Prostate gland (tissue), 2 donors: ENCODE data around the gene C1QTNF1. TPM values are rescaled to one million over a fixed set of nuclear protein-coding genes. Genes with fewer than 3 reads are reported as not detected.

Experiments used
- DNase-seq: peaks from one replicate; pipeline ENCODE4 v3.0.0-alpha.2; 2019; ENCODE audit warnings: low spot score
- H3K27ac ChIP-seq, 2 donors: fragments of 200-600 bp; sonication (generic); 2 replicates each; pipeline ENCODE4 v1.5.1; 2017 to 2019
- H3K27me3 ChIP-seq: fragments of 200-600 bp; sonication (generic); replicated peaks from 2 replicates; pipeline ENCODE4 v1.5.1; 2019; ENCODE audit not compliant: insufficient read depth
- H3K36me3 ChIP-seq, 2 donors: fragments of 200-600 bp; sonication (generic); 1 replicate in 1 of 2; 2 replicates in 1 of 2; pipeline versions ENCODE4 v1.5.1 to v1.8.1; 2017 to 2019
- H3K4me1 ChIP-seq: fragments of 200-600 bp; sonication (generic); replicated peaks from 2 replicates; pipeline ENCODE4 v1.5.1; 2019
- H3K4me3 ChIP-seq, 2 donors: fragments of 200-600 bp; sonication (generic); 2 replicates each; pipeline ENCODE4 v1.5.1; 2017 to 2019
- H3K9me3 ChIP-seq: fragments of 200-600 bp; sonication (generic); 2 replicates; pipeline ENCODE4 v1.5.1; 2017
- CTCF ChIP-seq, 4 experiments: fragments of 200-600 bp in 2 of 4; fragments of 450-650 bp in 2 of 4; sonication (generic) in 2 of 4; IDR thresholded peaks; 1 replicate in 3 of 4; 2 replicates in 1 of 4; pipeline ENCODE4 v1.5.1; 2016 to 2019; ENCODE audit warnings: antibody characterized with exemption in 4 of 4, mild to moderate bottlenecking in 2 of 4, moderate library complexity in 2 of 4
- POLR2A ChIP-seq: fragments of 450-650 bp; IDR thresholded peaks from one replicate; pipeline ENCODE4 v1.6.1; 2016; ENCODE audit warnings: antibody characterized with exemption, mild to moderate bottlenecking
- POLR2AphosphoS5 ChIP-seq: sonication (generic); formaldehyde crosslinking; IDR thresholded peaks from one replicate; pipeline ENCODE4 v1.6.1; 2017; ENCODE audit warnings: antibody characterized with exemption
- WGBS: methylation state at CpG from one replicate; pipeline ENCODE4 v1.1.5; 2018; 5-methylcytosine and 5-hydroxymethylcytosine counted together
- intact Hi-C: fragments of 100-400 bp; cut with DNase I; formaldehyde crosslinking; loops from one replicate; pipeline ENCODE4 v1.14.2; 2022
- total RNA-seq, 2 donors: library from RNA; depleted of rRNA; stranded (reverse); fragments of >200 nt; gene quantifications; one replicate each; pipeline ENCODE4 v1.1.0, GENCODE V29; 2016

C1QTNF1 gene
- total RNA-seq, 2 donors from 2014 or later: 16.3 to 57.9 TPM

DNA sequence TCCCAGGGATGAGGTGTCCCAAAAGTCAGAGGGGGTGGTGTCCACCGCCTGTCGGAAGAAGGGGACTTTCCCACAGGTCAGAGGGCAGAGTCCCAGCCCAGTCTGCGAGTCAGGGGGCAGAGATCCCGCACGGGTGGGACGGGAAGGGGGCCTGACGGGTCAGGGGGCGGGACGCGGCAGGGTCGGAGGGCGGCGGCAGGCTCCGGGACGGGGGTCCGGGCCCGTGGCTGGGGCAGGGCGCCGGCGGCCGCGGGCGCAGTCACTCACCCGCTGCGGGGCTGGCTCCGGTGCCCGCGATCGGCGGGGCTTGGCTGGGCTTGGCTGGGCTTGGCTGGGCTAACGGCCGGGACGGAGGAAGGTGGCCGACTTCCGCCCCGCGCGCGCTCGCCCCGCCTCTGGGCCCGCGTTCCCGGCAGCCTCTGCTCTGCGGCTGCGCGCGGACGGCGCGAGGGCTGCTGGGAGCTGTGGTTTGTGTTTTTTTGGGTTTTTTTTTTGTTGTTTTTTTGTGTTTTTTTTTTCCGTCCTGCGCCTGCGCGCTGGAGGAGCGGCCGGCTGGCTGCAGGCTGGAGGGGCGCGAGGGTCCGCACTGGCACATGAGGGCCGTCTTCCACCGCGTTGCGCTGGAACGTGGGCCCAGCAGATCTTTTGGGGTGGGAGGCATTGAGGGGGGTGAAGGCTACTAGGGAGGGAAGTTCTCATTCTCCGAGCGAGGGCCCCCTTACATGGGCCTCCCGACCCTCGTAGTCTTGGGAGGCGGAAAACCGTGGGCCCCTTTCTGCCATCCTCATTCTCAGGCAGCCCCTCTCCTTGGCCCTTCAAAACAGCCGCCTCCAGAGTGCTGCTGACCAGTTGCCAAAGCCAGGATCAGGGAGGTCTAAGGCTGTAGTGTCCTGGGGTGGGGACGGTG is 14.3 kb upstream of the C1QTNF1 start, which contains the start of gene CANT1:
CANT1 (minus strand) TSS at position 368 of the 907 bp plus-strand sequence. CDS start 12,142 bp downstream, outside the sequence.
- Histone ChIP-seq H3K27me3 (no peaks in the 10 kb centered on the region), H3K4me1 (peaks cover 16% of the 10 kb centered on the region), H3K36me3 (no peaks in the 10 kb centered on the region), H3K9me3 (no peaks in the 10 kb centered on the region), H3K4me3 (peak within 1 kb of the TSS; percentile 93 to 100), H3K27ac (peak within 1 kb of the TSS; percentile 89 to 94)
- DNase-seq: peak; percentile 71
- TF ChIP-seq CTCF (IDR thresholded peaks at IDR 0.05): no peak
- peak; percentile 73 for TF ChIP-seq POLR2A
- peak; percentile 92 for TF ChIP-seq POLR2AphosphoS5
- under 1% methylated on average over 55 of the region's 73 CpGs for WGBS
- intact Hi-C loops: no loop called here

GRCh38 chr17:79010304-79010646 is 13.7 kb upstream of the C1QTNF1 start:
- no peak for DNase-seq
- no peak for TF ChIP-seq POLR2A
- no peak for TF ChIP-seq CTCF (IDR thresholded peaks at IDR 0.05)
- TF ChIP-seq POLR2AphosphoS5: no peak
- no peaks in the 10 kb centered on the region for H3K36me3 ChIP-seq
- no peaks in the 10 kb centered on the region for H3K9me3 ChIP-seq
- WGBS: 63% methylated on average over 7 of the region's 7 CpGs
- H3K27ac ChIP-seq: peak overlapping the region; percentile 89 to 94
- H3K27me3 ChIP-seq: no peaks in the 10 kb centered on the region
- intact Hi-C loops: no loop called here
- H3K4me3 ChIP-seq: peak overlapping the region; percentile 93 to 100
- peaks cover 16% of the 10 kb centered on the region for H3K4me1 ChIP-seq

GRCh38 chr17:79011451-79012147 is 12.4 kb upstream of the C1QTNF1 start:
- H3K4me3 ChIP-seq: no peak overlapping the region
- no peaks in the 10 kb centered on the region for H3K27me3 ChIP-seq
- TF ChIP-seq POLR2AphosphoS5: no peak
- no peak for TF ChIP-seq CTCF (IDR thresholded peaks at IDR 0.05)
- no peak for TF ChIP-seq POLR2A
- DNase-seq: no peak
- 79% methylated on average over 5 of the region's 5 CpGs for WGBS
- peaks cover 12% of the 10 kb centered on the region for H3K4me1 ChIP-seq
- intact Hi-C loops: no loop called here
- H3K36me3 ChIP-seq: no peaks in the 10 kb centered on the region
- no peaks in the 10 kb centered on the region for H3K9me3 ChIP-seq
- H3K27ac ChIP-seq: no peak overlapping the region

DNA sequence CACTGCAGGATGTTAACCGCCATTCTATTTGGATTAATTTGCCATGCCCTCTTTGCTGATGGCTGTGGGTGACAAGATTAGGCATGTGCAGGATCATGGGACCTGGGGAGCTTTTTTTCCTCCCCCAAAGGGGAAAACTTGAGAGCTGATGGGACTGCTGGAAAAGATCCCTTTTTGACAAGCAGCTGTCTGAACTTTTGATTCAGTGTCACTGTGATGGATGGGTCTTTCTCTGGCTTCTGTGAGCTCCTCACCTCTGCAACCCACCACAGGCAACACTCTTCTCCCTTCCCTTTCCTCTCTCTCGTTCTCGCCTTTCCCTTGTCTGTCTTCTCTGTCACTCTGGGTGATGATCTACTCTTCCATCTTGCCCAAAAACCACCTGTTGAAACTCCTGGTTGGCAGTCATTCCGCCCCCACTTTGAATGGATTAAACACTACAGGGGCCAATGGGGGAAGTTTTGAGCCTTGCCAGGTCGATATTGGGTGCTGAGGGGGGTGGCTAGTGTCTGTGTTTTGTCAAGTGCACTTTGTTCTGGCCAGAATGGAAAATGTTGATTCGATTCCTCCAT is 11.3 kb upstream of the C1QTNF1 start:
- DNase-seq: no peak
- Histone ChIP-seq H3K27ac (no peak overlapping the region), H3K4me1 (peaks cover 12% of the 10 kb centered on the region), H3K36me3 (no peaks in the 10 kb centered on the region), H3K9me3 (no peaks in the 10 kb centered on the region), H3K27me3 (no peaks in the 10 kb centered on the region), H3K4me3 (no peak overlapping the region)
- no peak for TF ChIP-seq CTCF (IDR thresholded peaks at IDR 0.05)
- TF ChIP-seq POLR2AphosphoS5: no peak
- TF ChIP-seq POLR2A: no peak
- intact Hi-C loops: no loop called here
- WGBS: 77% methylated on average over 6 of the region's 6 CpGs
